ENCODE results near the gene ZNF774.

The ZNF774 gene

DNA sequence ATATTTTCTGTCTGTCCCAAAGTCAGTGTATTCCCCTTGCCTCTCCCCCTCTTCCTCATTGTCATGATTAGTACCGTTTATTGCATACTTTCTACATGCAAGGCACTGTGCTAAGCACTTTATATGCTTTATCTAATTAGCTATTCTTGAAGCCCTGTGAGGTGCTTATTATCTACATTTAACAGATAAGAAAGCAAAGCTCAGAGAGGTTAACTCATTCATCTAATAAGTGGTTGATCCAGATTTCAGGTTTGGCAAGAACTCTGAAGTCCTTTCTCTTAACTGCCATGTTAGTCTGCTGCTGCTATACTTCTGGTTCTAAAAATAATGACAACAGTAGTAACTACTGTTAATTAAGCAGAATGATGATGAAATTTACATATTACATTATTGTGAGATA lies 49.4 kb downstream of the ZNF774 start:
- Histone ChIP-seq H3K27ac (ENCODE audit: low read length) (no peak overlapping the region; the same call in 1 of the 2 replicates), H2AFZ (ENCODE audit: low read depth, low read length) (no peak overlapping the region), H3K4me1 (ENCODE audit: insufficient read depth, low read length) (peaks cover 34% of the 10 kb centered on the region), H3K9me3 (ENCODE audit: insufficient read depth, low read length, severe bottlenecking) (no peaks in the 10 kb centered on the region), H3K9ac (ENCODE audit: low read depth, low read length) (no peak overlapping the region), H3K4me2 (ENCODE audit: insufficient read depth, low read length) (peak overlapping the region; percentile 63; the same call in 1 of the 2 replicates), H4K20me1 (ENCODE audit: insufficient read depth, low read length) (peaks cover 40% of the 10 kb centered on the region; the same call in 1 of the 2 replicates), H3K27me3 (ENCODE audit: insufficient read depth, low read length, poor library complexity) (no peaks in the 10 kb centered on the region), H3K79me2 (ENCODE audit: insufficient read depth, low read length) (peaks cover 96% of the 10 kb centered on the region), H3K36me3 (ENCODE audit: insufficient read depth, low read length) (no peaks in the 10 kb centered on the region), H3K4me3 (ENCODE audit: low read depth in 1 of 2, low read length in 2 of 2) (no peak overlapping the region)
- TF ChIP-seq, protein P1, sequence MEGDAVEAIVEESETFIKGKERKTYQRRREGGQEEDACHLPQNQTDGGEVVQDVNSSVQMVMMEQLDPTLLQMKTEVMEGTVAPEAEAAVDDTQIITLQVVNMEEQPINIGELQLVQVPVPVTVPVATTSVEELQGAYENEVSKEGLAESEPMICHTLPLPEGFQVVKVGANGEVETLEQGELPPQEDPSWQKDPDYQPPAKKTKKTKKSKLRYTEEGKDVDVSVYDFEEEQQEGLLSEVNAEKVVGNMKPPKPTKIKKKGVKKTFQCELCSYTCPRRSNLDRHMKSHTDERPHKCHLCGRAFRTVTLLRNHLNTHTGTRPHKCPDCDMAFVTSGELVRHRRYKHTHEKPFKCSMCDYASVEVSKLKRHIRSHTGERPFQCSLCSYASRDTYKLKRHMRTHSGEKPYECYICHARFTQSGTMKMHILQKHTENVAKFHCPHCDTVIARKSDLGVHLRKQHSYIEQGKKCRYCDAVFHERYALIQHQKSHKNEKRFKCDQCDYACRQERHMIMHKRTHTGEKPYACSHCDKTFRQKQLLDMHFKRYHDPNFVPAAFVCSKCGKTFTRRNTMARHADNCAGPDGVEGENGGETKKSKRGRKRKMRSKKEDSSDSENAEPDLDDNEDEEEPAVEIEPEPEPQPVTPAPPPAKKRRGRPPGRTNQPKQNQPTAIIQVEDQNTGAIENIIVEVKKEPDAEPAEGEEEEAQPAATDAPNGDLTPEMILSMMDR (IDR thresholded peaks at IDR 0.05; ENCODE audit: borderline replicate concordance, extremely low read depth, low read length, poor library complexity, severe bottlenecking) = no peak
- no peak for TF ChIP-seq EZH2 (IDR thresholded peaks at IDR 0.05; ENCODE audit: borderline replicate concordance, low read depth, low read length, severe bottlenecking)
- DNase-seq (no peak), ATAC-seq (ENCODE audit: insufficient read depth, low read depth) (no peak)

DNA sequence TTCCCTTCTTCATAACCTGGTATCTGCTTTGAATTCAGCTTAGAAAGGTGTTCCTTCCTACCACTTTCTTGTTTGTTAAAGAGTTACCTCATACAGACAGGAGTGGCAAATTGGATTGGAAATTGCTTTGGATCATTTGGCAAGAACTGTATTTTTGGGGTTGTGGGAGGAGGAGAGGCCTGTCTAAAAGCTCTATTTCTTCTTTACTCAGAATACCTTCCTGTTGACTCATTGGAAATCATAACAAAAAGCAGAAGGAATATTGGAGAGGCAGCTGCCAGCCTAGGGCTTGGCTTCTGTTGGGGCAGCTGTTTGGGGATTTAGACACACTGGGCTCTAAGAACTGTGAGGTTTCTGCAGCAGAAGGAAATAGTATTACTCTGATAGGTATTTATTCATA lies 50.1 kb downstream of the ZNF774 start:
- no peak overlapping the region for H2AFZ ChIP-seq (ENCODE audit: low read depth, low read length)
- no peak overlapping the region for H3K4me2 ChIP-seq (ENCODE audit: insufficient read depth, low read length)
- peaks cover 40% of the 10 kb centered on the region; the same call in 1 of the 2 replicates for H4K20me1 ChIP-seq (ENCODE audit: insufficient read depth, low read length)
- no peak for DNase-seq
- no peaks in the 10 kb centered on the region for H3K27me3 ChIP-seq (ENCODE audit: insufficient read depth, low read length, poor library complexity)
- peaks cover 34% of the 10 kb centered on the region for H3K4me1 ChIP-seq (ENCODE audit: insufficient read depth, low read length)
- H3K9me3 ChIP-seq (ENCODE audit: insufficient read depth, low read length, severe bottlenecking) = no peaks in the 10 kb centered on the region
- H3K36me3 ChIP-seq (ENCODE audit: insufficient read depth, low read length) = no peaks in the 10 kb centered on the region
- peaks cover 98% of the 10 kb centered on the region for H3K79me2 ChIP-seq (ENCODE audit: insufficient read depth, low read length)
- H3K9ac ChIP-seq (ENCODE audit: low read depth, low read length) = no peak overlapping the region
- TF ChIP-seq, protein P1 (IDR thresholded peaks at IDR 0.05; ENCODE audit: borderline replicate concordance, extremely low read depth, low read length, poor library complexity, severe bottlenecking) = no peak
- TF ChIP-seq EZH2 (IDR thresholded peaks at IDR 0.05; ENCODE audit: borderline replicate concordance, low read depth, low read length, severe bottlenecking) = no peak
- ATAC-seq (ENCODE audit: insufficient read depth, low read depth) = no peak
- H3K4me3 ChIP-seq (ENCODE audit: low read depth in 1 of 2, low read length in 2 of 2) = no peak overlapping the region
- H3K27ac ChIP-seq (ENCODE audit: low read length) = no peak overlapping the region; the same call in 1 of the 2 replicates

DNA sequence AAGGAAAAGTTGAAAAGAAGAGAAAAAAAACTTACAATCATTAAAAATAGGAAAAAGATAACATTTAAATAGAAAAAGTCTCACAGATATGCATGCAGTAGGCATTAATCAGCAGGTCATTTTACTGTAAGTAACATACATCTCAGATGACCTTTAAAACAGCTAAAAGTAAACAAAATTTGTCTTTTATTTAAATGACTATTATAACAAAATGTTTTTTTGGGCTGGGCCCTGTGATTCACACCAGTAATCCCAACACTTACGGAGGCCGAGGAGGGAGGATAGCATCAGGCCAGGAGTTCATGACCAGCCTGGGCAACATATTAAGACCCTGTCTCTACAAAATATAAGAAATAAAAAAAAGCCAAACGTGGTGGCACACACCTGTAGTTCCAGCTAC lies 50.7 kb downstream of the ZNF774 start:
- Histone ChIP-seq H2AFZ (ENCODE audit: low read depth, low read length) (no peak overlapping the region), H3K27me3 (ENCODE audit: insufficient read depth, low read length, poor library complexity) (no peaks in the 10 kb centered on the region), H3K27ac (ENCODE audit: low read length) (no peak overlapping the region), H3K9ac (ENCODE audit: low read depth, low read length) (no peak overlapping the region), H3K36me3 (ENCODE audit: insufficient read depth, low read length) (no peaks in the 10 kb centered on the region), H4K20me1 (ENCODE audit: insufficient read depth, low read length) (peaks cover 40% of the 10 kb centered on the region; the same call in 1 of the 2 replicates), H3K9me3 (ENCODE audit: insufficient read depth, low read length, severe bottlenecking) (no peaks in the 10 kb centered on the region), H3K4me1 (ENCODE audit: insufficient read depth, low read length) (peaks cover 34% of the 10 kb centered on the region), H3K79me2 (ENCODE audit: insufficient read depth, low read length) (peaks cover 100% of the 10 kb centered on the region), H3K4me2 (ENCODE audit: insufficient read depth, low read length) (no peak overlapping the region), H3K4me3 (ENCODE audit: low read depth in 1 of 2, low read length in 2 of 2) (no peak overlapping the region)
- no peak for DNase-seq
- TF ChIP-seq, protein P1 (IDR thresholded peaks at IDR 0.05; ENCODE audit: borderline replicate concordance, extremely low read depth, low read length, poor library complexity, severe bottlenecking) = no peak
- TF ChIP-seq EZH2 (IDR thresholded peaks at IDR 0.05; ENCODE audit: borderline replicate concordance, low read depth, low read length, severe bottlenecking) = no peak
- no peak for ATAC-seq (ENCODE audit: insufficient read depth, low read depth)

All from DND-41 (cell line).